HEK293 (cell line): ENCODE data around the gene MAN1C1.

Source experiments
- ATF2 ChIP-seq: fragments of 450-650 bp; formaldehyde crosslinking; IDR thresholded peaks from 2 replicates; pipeline ENCODE4 v1.5.1; 2016; ENCODE audit warnings: missing biosample characterization, missing genetic modification characterization, low read depth
- EGR2 ChIP-seq: fragments of 450-650 bp; formaldehyde crosslinking; IDR thresholded peaks from 2 replicates; pipeline ENCODE4 v1.5.1; 2016; ENCODE audit warnings: low read depth, missing biosample characterization, missing genetic modification characterization
- GFI1B ChIP-seq: fragments of 450-650 bp; formaldehyde crosslinking; IDR thresholded peaks from 2 replicates; pipeline ENCODE4 v1.5.1; 2016; ENCODE audit warnings: missing biosample characterization, missing genetic modification characterization
- HIC1 ChIP-seq: fragments of 450-650 bp; formaldehyde crosslinking; IDR thresholded peaks from 2 replicates; pipeline ENCODE4 v1.5.1; 2016; ENCODE audit warnings: missing biosample characterization, missing genetic modification characterization
- KLF10 ChIP-seq: fragments of 450-650 bp; IDR thresholded peaks from 2 replicates; pipeline ENCODE4 v1.5.1; 2018; ENCODE audit warnings: missing biosample characterization, mild to moderate bottlenecking, missing genetic modification characterization
- MEIS1 ChIP-seq: sonication (generic); formaldehyde crosslinking; IDR thresholded peaks from 2 replicates; pipeline ENCODE4 v1.8.1; 2022; ENCODE audit warnings: missing genetic modification reagents, mild to moderate bottlenecking, borderline replicate concordance
- SCRT2 ChIP-seq: fragments of 450-650 bp; formaldehyde crosslinking; IDR thresholded peaks from 2 replicates; pipeline ENCODE4 v1.5.1; 2016; ENCODE audit warnings: missing biosample characterization, missing genetic modification characterization
- SETDB1 ChIP-seq: IDR thresholded peaks from one replicate; pipeline ENCODE4 v1.6.1; 2017; ENCODE audit warnings: mild to moderate bottlenecking, low read length, moderate library complexity, mixed read lengths; ENCODE audit not compliant: insufficient read length
- YY1 ChIP-seq: fragments of 450-650 bp; formaldehyde crosslinking; IDR thresholded peaks from 2 replicates; pipeline ENCODE4 v1.5.1; 2018; ENCODE audit warnings: missing biosample characterization, missing genetic modification characterization
- ZBTB1 ChIP-seq: fragments of 450-650 bp; formaldehyde crosslinking; IDR thresholded peaks from 2 replicates; pipeline ENCODE4 v1.5.1; 2016; ENCODE audit warnings: missing biosample characterization, missing genetic modification characterization
- ZBTB17 ChIP-seq: fragments of 450-650 bp; formaldehyde crosslinking; IDR thresholded peaks from 2 replicates; pipeline ENCODE4 v1.5.1; 2016; ENCODE audit warnings: missing biosample characterization, missing genetic modification characterization
- ZBTB20 ChIP-seq: fragments of 450-650 bp; formaldehyde crosslinking; IDR thresholded peaks from 2 replicates; pipeline ENCODE4 v1.5.1; 2016; ENCODE audit warnings: missing biosample characterization, missing genetic modification characterization
- ZBTB44 ChIP-seq: fragments of 450-650 bp; IDR thresholded peaks from 2 replicates; pipeline ENCODE4 v1.5.1; 2018; ENCODE audit warnings: missing biosample characterization, mild to moderate bottlenecking, missing genetic modification characterization
- ZBTB48 ChIP-seq: fragments of 450-650 bp; formaldehyde crosslinking; IDR thresholded peaks from 2 replicates; pipeline ENCODE4 v1.5.1; 2016; ENCODE audit warnings: missing biosample characterization, missing genetic modification characterization
- ZFP3 ChIP-seq: fragments of 450-650 bp; formaldehyde crosslinking; IDR thresholded peaks from 2 replicates; pipeline ENCODE4 v1.5.1; 2016; ENCODE audit warnings: low read depth, missing biosample characterization, missing genetic modification characterization
- ZNF146 ChIP-seq: fragments of 450-650 bp; formaldehyde crosslinking; IDR thresholded peaks from 2 replicates; pipeline ENCODE4 v1.5.1; 2016; ENCODE audit warnings: missing biosample characterization, missing genetic modification characterization
- ZNF175 ChIP-seq: fragments of 450-650 bp; formaldehyde crosslinking; IDR thresholded peaks from 2 replicates; pipeline ENCODE4 v1.5.1; 2016; ENCODE audit warnings: missing biosample characterization, missing genetic modification characterization
- ZNF211 ChIP-seq: fragments of 450-650 bp; formaldehyde crosslinking; IDR thresholded peaks from 2 replicates; pipeline ENCODE4 v1.5.1; 2016; ENCODE audit warnings: low read depth, missing biosample characterization, missing genetic modification characterization
- ZNF24 ChIP-seq: fragments of 450-650 bp; formaldehyde crosslinking; IDR thresholded peaks from 2 replicates; pipeline ENCODE4 v1.5.1; 2016; ENCODE audit warnings: missing biosample characterization, missing genetic modification characterization
- ZNF341 ChIP-seq: fragments of 450-650 bp; formaldehyde crosslinking; IDR thresholded peaks from 2 replicates; pipeline ENCODE4; 2016; ENCODE audit warnings: low read depth, missing biosample characterization, missing genetic modification characterization
- ZNF416 ChIP-seq: fragments of 450-650 bp; formaldehyde crosslinking; IDR thresholded peaks from 2 replicates; pipeline ENCODE4 v1.5.1; 2016; ENCODE audit warnings: missing biosample characterization, missing genetic modification characterization
- ZNF48 ChIP-seq: fragments of 450-650 bp; formaldehyde crosslinking; IDR thresholded peaks from 2 replicates; pipeline ENCODE4 v1.5.1; 2016; ENCODE audit warnings: missing biosample characterization, missing genetic modification characterization
- ZNF488 ChIP-seq: fragments of 450-650 bp; formaldehyde crosslinking; IDR thresholded peaks from 2 replicates; pipeline ENCODE4 v1.5.1; 2016; ENCODE audit warnings: missing biosample characterization, missing genetic modification characterization
- ZNF501 ChIP-seq: fragments of 450-650 bp; formaldehyde crosslinking; IDR thresholded peaks from 2 replicates; pipeline ENCODE4 v1.5.1; 2016; ENCODE audit warnings: missing biosample characterization, missing genetic modification characterization
- ZNF530 ChIP-seq: fragments of 450-650 bp; formaldehyde crosslinking; IDR thresholded peaks from 2 replicates; pipeline ENCODE4 v1.5.1; 2016; ENCODE audit warnings: low read depth, missing biosample characterization, missing genetic modification characterization
- ZNF548 ChIP-seq: fragments of 450-650 bp; formaldehyde crosslinking; IDR thresholded peaks from 2 replicates; pipeline ENCODE4 v1.5.1; 2016; ENCODE audit warnings: missing biosample characterization, missing genetic modification characterization
- ZNF558 ChIP-seq: fragments of 450-650 bp; formaldehyde crosslinking; IDR thresholded peaks from 2 replicates; pipeline ENCODE4 v1.5.1; 2016; ENCODE audit warnings: missing biosample characterization, missing genetic modification characterization
- ZNF623 ChIP-seq: fragments of 450-650 bp; formaldehyde crosslinking; IDR thresholded peaks from 2 replicates; pipeline ENCODE4 v1.5.1; 2016; ENCODE audit warnings: missing biosample characterization, missing genetic modification characterization
- ZNF645 ChIP-seq: fragments of 450-650 bp; formaldehyde crosslinking; IDR thresholded peaks from 2 replicates; pipeline ENCODE4; 2016; ENCODE audit warnings: missing biosample characterization, missing genetic modification characterization
- ZNF785 ChIP-seq: fragments of 450-650 bp; formaldehyde crosslinking; IDR thresholded peaks from 2 replicates; pipeline ENCODE4 v1.5.1; 2016; ENCODE audit warnings: missing biosample characterization, missing genetic modification characterization
- ZNF791 ChIP-seq: fragments of 450-650 bp; formaldehyde crosslinking; IDR thresholded peaks from 2 replicates; pipeline ENCODE4 v1.5.1; 2016; ENCODE audit warnings: missing biosample characterization, missing genetic modification characterization
- ZNF837 ChIP-seq: fragments of 450-650 bp; formaldehyde crosslinking; IDR thresholded peaks from 2 replicates; pipeline ENCODE4 v1.5.1; 2016; ENCODE audit warnings: missing biosample characterization, missing genetic modification characterization
- ZSCAN30 ChIP-seq: fragments of 450-650 bp; IDR thresholded peaks from 2 replicates; pipeline ENCODE4 v1.5.1; 2018; ENCODE audit warnings: missing biosample characterization, mild to moderate bottlenecking, missing genetic modification characterization, moderate library complexity

The MAN1C1 gene

GRCh38 chr1:25819491-25820246, 203.1 kb downstream of the MAN1C1 start, which contains the start of gene MTFR1L (continued):
- no peak for TF ChIP-seq ZBTB44 (tag by site-specific recombination)
- TF ChIP-seq ZNF416: no peak
- no peak for TF ChIP-seq ZNF488 (tag by site-specific recombination)
- TF ChIP-seq ZNF341: no peak
- no peak for TF ChIP-seq ZNF791 (tag by site-specific recombination)
- peak; percentile 52; the same call in 1 of the 2 replicates for TF ChIP-seq ZBTB20 (tag by site-specific recombination)
- TF ChIP-seq ZNF623: no peak
- TF ChIP-seq ZNF645 (tag by site-specific recombination): 0 out of 2 replicates have a peak, but pooled peaks have one; percentile 11
- no peak; the same call in 1 of the 2 replicates for TF ChIP-seq YY1 (tag by site-specific recombination)
- no peak for TF ChIP-seq ZNF48
- no peak for TF ChIP-seq GFI1B (tag by site-specific recombination)
- TF ChIP-seq SETDB1: no peak
- TF ChIP-seq ZNF146 (tag by site-specific recombination): no peak
- no peak for TF ChIP-seq MEIS1 (CRISPR knock-in tag)
- no peak for TF ChIP-seq ZNF24 (tag by site-specific recombination)
- no peak for TF ChIP-seq ZNF175 (tag by site-specific recombination)
- TF ChIP-seq HIC1 (tag by site-specific recombination): no peak
- no peak for TF ChIP-seq ZBTB1 (tag by site-specific recombination)
- peak; percentile 93 for TF ChIP-seq SCRT2 (tag by site-specific recombination)
- peak; percentile 62; the same call in 1 of the 2 replicates for TF ChIP-seq ZNF837 (tag by site-specific recombination)
- TF ChIP-seq ZNF501 (tag by site-specific recombination): peak; percentile 67; the same call in 1 of the 2 replicates
- TF ChIP-seq ZBTB17 (tag by site-specific recombination): peak; percentile 56
- peak; percentile 88 for TF ChIP-seq KLF10 (tag by site-specific recombination)
- TF ChIP-seq ZSCAN30: no peak
- no peak for TF ChIP-seq ZNF785
- TF ChIP-seq ZNF558 (tag by site-specific recombination): no peak
- no peak for TF ChIP-seq ATF2 (tag by site-specific recombination)
- TF ChIP-seq ZFP3 (tag by site-specific recombination): no peak
- TF ChIP-seq ZNF211 (tag by site-specific recombination): no peak
- peak; percentile 99 for TF ChIP-seq ZBTB48 (tag by site-specific recombination)
- TF ChIP-seq ZNF548 (tag by site-specific recombination): no peak; the same call in 1 of the 2 replicates
- peak; percentile 83 for TF ChIP-seq EGR2 (tag by site-specific recombination)
- no peak for TF ChIP-seq ZNF530 (tag by site-specific recombination)
